Measurements from ENCODE around the gene SHISA7. TPM values are rescaled to one million over a fixed set of nuclear protein-coding genes. Genes with fewer than 3 reads are reported as not detected.

The SHISA7 gene
- total RNA-seq, 1 experiment from 2014 or later: not detected

- Mint-ChIP-seq H3K9me3 (ENCODE audit: unreplicated experiment) (no peaks in the 10 kb centered on the region), H3K27me3 (ENCODE audit: insufficient read depth, unreplicated experiment) (peaks cover 39% of the 10 kb centered on the region), H3K36me3 (ENCODE audit: insufficient read depth, unreplicated experiment) (peaks cover 5% of the 10 kb centered on the region), H3K27ac (ENCODE audit: unreplicated experiment) (no peak overlapping the region), H3K4me3 (ENCODE audit: unreplicated experiment) (no peak overlapping the region), H3K4me1 (ENCODE audit: low read depth, unreplicated experiment) (no peaks in the 10 kb centered on the region)
- BruUV-seq (replicated peaks): no TSS peak
- TF ChIP-seq, protein P1, sequence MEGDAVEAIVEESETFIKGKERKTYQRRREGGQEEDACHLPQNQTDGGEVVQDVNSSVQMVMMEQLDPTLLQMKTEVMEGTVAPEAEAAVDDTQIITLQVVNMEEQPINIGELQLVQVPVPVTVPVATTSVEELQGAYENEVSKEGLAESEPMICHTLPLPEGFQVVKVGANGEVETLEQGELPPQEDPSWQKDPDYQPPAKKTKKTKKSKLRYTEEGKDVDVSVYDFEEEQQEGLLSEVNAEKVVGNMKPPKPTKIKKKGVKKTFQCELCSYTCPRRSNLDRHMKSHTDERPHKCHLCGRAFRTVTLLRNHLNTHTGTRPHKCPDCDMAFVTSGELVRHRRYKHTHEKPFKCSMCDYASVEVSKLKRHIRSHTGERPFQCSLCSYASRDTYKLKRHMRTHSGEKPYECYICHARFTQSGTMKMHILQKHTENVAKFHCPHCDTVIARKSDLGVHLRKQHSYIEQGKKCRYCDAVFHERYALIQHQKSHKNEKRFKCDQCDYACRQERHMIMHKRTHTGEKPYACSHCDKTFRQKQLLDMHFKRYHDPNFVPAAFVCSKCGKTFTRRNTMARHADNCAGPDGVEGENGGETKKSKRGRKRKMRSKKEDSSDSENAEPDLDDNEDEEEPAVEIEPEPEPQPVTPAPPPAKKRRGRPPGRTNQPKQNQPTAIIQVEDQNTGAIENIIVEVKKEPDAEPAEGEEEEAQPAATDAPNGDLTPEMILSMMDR (IDR thresholded peaks at IDR 0.05; ENCODE audit: insufficient read depth in 1 of 2, low read depth in 1 of 2, low read length in 1 of 2, severe bottlenecking in 1 of 2, unreplicated experiment in 1 of 2): no peak
- Histone ChIP-seq H3K9me3 (0 out of 2 replicates have a peak, but pooled peaks cover 3% of the 10 kb centered on the region), H3K4me1 (peaks cover 11% of the 10 kb centered on the region; the same call in 1 of the 2 replicates), H3K27me3 (replicated peaks; ENCODE audit: control insufficient read depth, insufficient read depth, low read length) (peaks cover 10% of the 10 kb centered on the region), H3K4me3 (ENCODE audit: low read depth, low read length) (no peak overlapping the region), H3K36me3 (ENCODE audit: control insufficient read depth, insufficient read depth, low read length) (no peaks in the 10 kb centered on the region)
- CTCF ChIA-PET: interaction anchor here (0.5 to 1.2 kb wide), 2 partner anchors 18 to 298 kb away, joined by 3 to 4 read pairs; no protein-coding TSS in a partner anchor
- intact Hi-C loops (cut with micrococcal nuclease; ENCODE audit: unreplicated experiment): no loop called here
- POLR2A ChIA-PET: no interaction called here
- DNase-seq: no peak
Observed at GRCh38 chr19:55443824-55444480, 852 bp upstream of the SHISA7 start.

GRCh38 chr19:55442372-55442961, 633 bp downstream of the SHISA7 start:
- H3K4me3 Mint-ChIP-seq (ENCODE audit: unreplicated experiment): peak overlapping the region; percentile 6
- ChIA-PET CTCF (interaction anchor here (1.2 kb wide), 1 partner anchor 19 kb away, joined by 4 read pairs; the partner anchor contains the start of gene ISOC2), POLR2A (interaction anchor here (0.5 kb wide), 1 partner anchor 61 kb away, joined by 3 read pairs; no protein-coding TSS in a partner anchor)
- H3K36me3 Mint-ChIP-seq (ENCODE audit: insufficient read depth, unreplicated experiment): peaks cover 7% of the 10 kb centered on the region
- Histone ChIP-seq H3K27me3 (replicated peaks; ENCODE audit: control insufficient read depth, insufficient read depth, low read length) (peaks cover 10% of the 10 kb centered on the region), H3K9me3 (0 out of 2 replicates have a peak, but pooled peaks cover 3% of the 10 kb centered on the region), H3K4me3 (ENCODE audit: low read depth, low read length) (no peak overlapping the region), H3K4me1 (peaks cover 11% of the 10 kb centered on the region; the same call in 1 of the 2 replicates), H3K36me3 (ENCODE audit: control insufficient read depth, insufficient read depth, low read length) (no peaks in the 10 kb centered on the region)
- H3K9me3 Mint-ChIP-seq (ENCODE audit: unreplicated experiment): no peaks in the 10 kb centered on the region
- no peaks in the 10 kb centered on the region for H3K4me1 Mint-ChIP-seq (ENCODE audit: low read depth, unreplicated experiment)
- H3K27me3 Mint-ChIP-seq (ENCODE audit: insufficient read depth, unreplicated experiment): peaks cover 42% of the 10 kb centered on the region
- H3K27ac Mint-ChIP-seq (ENCODE audit: unreplicated experiment): no peak overlapping the region
- intact Hi-C loops (cut with micrococcal nuclease; ENCODE audit: unreplicated experiment): no loop called here
- BruUV-seq (replicated peaks): no TSS peak
- TF ChIP-seq, protein P1 (IDR thresholded peaks at IDR 0.05; ENCODE audit: insufficient read depth in 1 of 2, low read depth in 1 of 2, low read length in 1 of 2, severe bottlenecking in 1 of 2, unreplicated experiment in 1 of 2): no peak
- DNase-seq: no peak

DNA sequence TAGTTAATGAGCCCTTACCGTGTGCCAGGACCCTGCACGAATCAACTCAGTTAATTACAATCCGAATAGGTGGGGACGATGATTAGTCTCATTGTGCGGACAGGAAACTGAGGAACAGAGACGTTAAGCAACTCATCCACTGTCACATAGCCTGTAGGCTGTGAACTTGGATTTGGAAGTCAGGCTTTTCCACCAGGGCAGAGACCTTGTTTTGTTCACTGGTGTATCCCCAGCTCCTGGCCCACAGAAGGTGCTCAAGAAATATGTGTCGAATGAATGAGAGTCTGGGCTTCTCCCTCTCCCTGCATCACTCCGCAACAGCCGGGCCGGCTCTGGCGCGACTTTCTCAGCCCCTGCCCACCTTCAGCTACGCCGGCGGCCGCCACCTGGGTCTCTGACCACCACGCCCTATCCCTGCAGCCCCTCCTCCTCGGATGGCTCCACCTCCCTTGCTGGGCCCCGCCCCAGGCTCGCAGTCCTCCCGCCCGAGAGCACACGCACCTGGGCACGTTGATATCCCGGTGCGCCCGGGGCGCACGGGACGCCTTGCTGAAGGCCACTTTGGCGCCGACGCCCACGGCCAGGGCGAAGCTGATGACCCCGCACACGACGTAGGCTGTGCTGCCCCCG, 1.3 kb downstream of the SHISA7 start:
- ChIA-PET POLR2A (interaction anchor here (0.7 kb wide), 1 partner anchor 157 kb away, joined by 4 read pairs; the partner anchor contains the start of gene FIZ1), CTCF (interaction anchor here (0.6 to 1.2 kb wide), 2 partner anchors 20 to 58 kb away, joined by 4 read pairs; partner anchors contain the start of genes ISOC2 and TMEM238)
- Mint-ChIP-seq H3K4me1 (ENCODE audit: low read depth, unreplicated experiment) (no peaks in the 10 kb centered on the region), H3K27me3 (ENCODE audit: insufficient read depth, unreplicated experiment) (peaks cover 44% of the 10 kb centered on the region), H3K27ac (ENCODE audit: unreplicated experiment) (no peak overlapping the region), H3K4me3 (ENCODE audit: unreplicated experiment) (peak overlapping the region; percentile 6), H3K9me3 (ENCODE audit: unreplicated experiment) (no peaks in the 10 kb centered on the region), H3K36me3 (ENCODE audit: insufficient read depth, unreplicated experiment) (peaks cover 7% of the 10 kb centered on the region)
- Histone ChIP-seq H3K9me3 (0 out of 2 replicates have a peak, but pooled peaks cover 3% of the 10 kb centered on the region), H3K27me3 (replicated peaks; ENCODE audit: control insufficient read depth, insufficient read depth, low read length) (peaks cover 10% of the 10 kb centered on the region), H3K4me3 (ENCODE audit: low read depth, low read length) (no peak overlapping the region), H3K36me3 (ENCODE audit: control insufficient read depth, insufficient read depth, low read length) (no peaks in the 10 kb centered on the region), H3K4me1 (peaks cover 11% of the 10 kb centered on the region; the same call in 1 of the 2 replicates)
- intact Hi-C loops (cut with micrococcal nuclease; ENCODE audit: unreplicated experiment): no loop called here
- no peak for DNase-seq
- TF ChIP-seq, protein P1 (IDR thresholded peaks at IDR 0.05; ENCODE audit: insufficient read depth in 1 of 2, low read depth in 1 of 2, low read length in 1 of 2, severe bottlenecking in 1 of 2, unreplicated experiment in 1 of 2): no peak
- BruUV-seq (replicated peaks): no TSS peak
